Activated CD8-positive, alpha-beta T cell treated with anti-CD3 and anti-CD28 coated beads for 36 hours (primary cell): ENCODE measurements around the gene MACROD1. TPM values are rescaled to one million over a fixed set of nuclear protein-coding genes. Genes with fewer than 3 reads are reported as not detected.
A peak's percentile ranks its signal among the peaks of the same experiment; 100 is the strongest.

ENCODE experiments used
- ATAC-seq: fragments of 200-7000 bp; cut with Tn5 transposase; one replicate; pipeline ENCODE4 v1.10.0; 2021; ENCODE audit warnings: mild to moderate bottlenecking, moderate library complexity
- CTCF ChIA-PET: fragments of 350-600 bp; sonication (Branson Sonifier 250); formaldehyde crosslinking; loops from one replicate; lab custom pipeline; 2021; ENCODE audit warnings: antibody characterized with exemption; lab: Charles Lee
- POLR2A ChIA-PET: fragments of 350-600 bp; sonication (Branson Sonifier 250); formaldehyde crosslinking; loops from one replicate; lab custom pipeline; 2021; ENCODE audit warnings: antibody characterized with exemption; lab: Charles Lee
- DNase-seq: peaks from one replicate; pipeline ENCODE4 v3.0.0-alpha.2; 2020
- H3K27ac Mint-ChIP-seq: one replicate; pipeline ENCODE4 v1.8.0; 2021; ENCODE audit warnings: mild to moderate bottlenecking, mixed read lengths
- H3K27me3 Mint-ChIP-seq: one replicate; pipeline ENCODE4 v1.8.0; 2021; ENCODE audit warnings: mixed read lengths
- H3K36me3 Mint-ChIP-seq: one replicate; pipeline ENCODE4 v1.8.0; 2021; ENCODE audit warnings: low read depth, mixed read lengths
- H3K4me1 Mint-ChIP-seq: one replicate; pipeline ENCODE4 v1.8.0; 2021; ENCODE audit warnings: low read depth, mixed read lengths
- H3K4me3 Mint-ChIP-seq: one replicate; pipeline ENCODE4 v1.8.0; 2021; ENCODE audit warnings: mild to moderate bottlenecking, moderate library complexity, mixed read lengths
- H3K9me3 Mint-ChIP-seq: one replicate; pipeline ENCODE4 v1.8.0; 2021; ENCODE audit warnings: mixed read lengths
- CTCF ChIP-seq: fragments of 200-600 bp; IDR thresholded peaks from one replicate; pipeline ENCODE4 v1.8.0; 2022; ENCODE audit warnings: antibody characterized with exemption, mild to moderate bottlenecking
- intact Hi-C: fragments of 100-400 bp; cut with micrococcal nuclease; formaldehyde crosslinking; loops from one replicate; pipeline ENCODE4 v1.10.0; 2022
- total RNA-seq, 2 experiments: library from RNA; stranded (reverse); gene quantifications; one replicate each; pipeline ENCODE4 v1.2.3, GENCODE V29; 2021

MACROD1 gene
- total RNA-seq, 2 experiments from 2014 or later = 38.7 to 38.8 TPM

- H3K9me3 Mint-ChIP-seq = no peaks in the 10 kb centered on the region
- peak; percentile 77 for ATAC-seq
These were observed 105.0 kb downstream of the MACROD1 start for GRCh38 chr11:64060861-64061444.

GRCh38 chr11:64060263-64060860 lies 105.6 kb downstream of the MACROD1 start:
- H3K27ac Mint-ChIP-seq = no peak overlapping the region
- no peaks in the 10 kb centered on the region for H3K36me3 Mint-ChIP-seq
- intact Hi-C loops = no loop called here
- H3K4me1 Mint-ChIP-seq = peaks cover 8% of the 10 kb centered on the region
- TF ChIP-seq CTCF = no peak
- ATAC-seq = no peak
- ChIA-PET CTCF (interaction anchor here (2.5 kb wide), 1 partner anchor 59 kb away, joined by 7 read pairs; no protein-coding TSS in a partner anchor), POLR2A (interaction anchor here (0.6 kb wide), 1 partner anchor 126 kb away, joined by 3 read pairs; the partner anchor contains the start of gene STIP1)
- H3K27me3 Mint-ChIP-seq = peaks cover 8% of the 10 kb centered on the region
- peak overlapping the region; percentile 45 for H3K4me3 Mint-ChIP-seq
- no peak for DNase-seq
- no peaks in the 10 kb centered on the region for H3K9me3 Mint-ChIP-seq

More at GRCh38 chr11:64060861-64061444, 105.0 kb downstream of the MACROD1 start:
- ChIA-PET CTCF (interaction anchor here (1.1 to 2.5 kb wide), 2 partner anchors 60 to 87 kb away, joined by 5 to 7 read pairs; no protein-coding TSS in a partner anchor), POLR2A (interaction anchor here (0.6 kb wide), 2 partner anchors 16 to 125 kb away, joined by 3 read pairs; partner anchors contain the start of gene STIP1)
- intact Hi-C loops = no loop called here
- H3K4me1 Mint-ChIP-seq = peaks cover 8% of the 10 kb centered on the region
- peak overlapping the region; percentile 62 for H3K4me3 Mint-ChIP-seq
- peaks cover 8% of the 10 kb centered on the region for H3K27me3 Mint-ChIP-seq
- peak; percentile 67 for DNase-seq
- no peaks in the 10 kb centered on the region for H3K36me3 Mint-ChIP-seq
- no peak overlapping the region for H3K27ac Mint-ChIP-seq
- TF ChIP-seq CTCF = no peak

GRCh38 chr11:64059339-64060140 lies 106.4 kb downstream of the MACROD1 start:
- Mint-ChIP-seq H3K27me3 (peaks cover 8% of the 10 kb centered on the region), H3K27ac (no peak overlapping the region), H3K36me3 (no peaks in the 10 kb centered on the region), H3K4me3 (no peak overlapping the region), H3K4me1 (peaks cover 8% of the 10 kb centered on the region), H3K9me3 (no peaks in the 10 kb centered on the region)
- intact Hi-C loops = no loop called here
- POLR2A ChIA-PET = no interaction called here
- DNase-seq = no peak
- no peak for TF ChIP-seq CTCF
- no peak for ATAC-seq
- CTCF ChIA-PET = no interaction called here

- H3K4me3 Mint-ChIP-seq = no peak overlapping the region
- TF ChIP-seq CTCF = no peak
- CTCF ChIA-PET = no interaction called here
- ATAC-seq (no peak), DNase-seq (no peak)
- intact Hi-C loops = no loop called here
- H3K9me3 Mint-ChIP-seq = no peaks in the 10 kb centered on the region
- H3K27me3 Mint-ChIP-seq = peaks cover 8% of the 10 kb centered on the region
- no peaks in the 10 kb centered on the region for H3K36me3 Mint-ChIP-seq
- H3K27ac Mint-ChIP-seq = no peak overlapping the region
- H3K4me1 Mint-ChIP-seq = peaks cover 8% of the 10 kb centered on the region
- POLR2A ChIA-PET = interaction anchor here (0.5 kb wide), 1 partner anchor 985 kb away, joined by 3 read pairs; no protein-coding TSS in a partner anchor
These were observed 107.4 kb downstream of the MACROD1 start for GRCh38 chr11:64058494-64058893.
